Measurements from ENCODE around the gene NRROS. TPM values are rescaled to one million over a fixed set of nuclear protein-coding genes. Genes with fewer than 3 reads are reported as not detected.

NRROS gene
- total RNA-seq, 1 donor = 0.72 TPM

DNA sequence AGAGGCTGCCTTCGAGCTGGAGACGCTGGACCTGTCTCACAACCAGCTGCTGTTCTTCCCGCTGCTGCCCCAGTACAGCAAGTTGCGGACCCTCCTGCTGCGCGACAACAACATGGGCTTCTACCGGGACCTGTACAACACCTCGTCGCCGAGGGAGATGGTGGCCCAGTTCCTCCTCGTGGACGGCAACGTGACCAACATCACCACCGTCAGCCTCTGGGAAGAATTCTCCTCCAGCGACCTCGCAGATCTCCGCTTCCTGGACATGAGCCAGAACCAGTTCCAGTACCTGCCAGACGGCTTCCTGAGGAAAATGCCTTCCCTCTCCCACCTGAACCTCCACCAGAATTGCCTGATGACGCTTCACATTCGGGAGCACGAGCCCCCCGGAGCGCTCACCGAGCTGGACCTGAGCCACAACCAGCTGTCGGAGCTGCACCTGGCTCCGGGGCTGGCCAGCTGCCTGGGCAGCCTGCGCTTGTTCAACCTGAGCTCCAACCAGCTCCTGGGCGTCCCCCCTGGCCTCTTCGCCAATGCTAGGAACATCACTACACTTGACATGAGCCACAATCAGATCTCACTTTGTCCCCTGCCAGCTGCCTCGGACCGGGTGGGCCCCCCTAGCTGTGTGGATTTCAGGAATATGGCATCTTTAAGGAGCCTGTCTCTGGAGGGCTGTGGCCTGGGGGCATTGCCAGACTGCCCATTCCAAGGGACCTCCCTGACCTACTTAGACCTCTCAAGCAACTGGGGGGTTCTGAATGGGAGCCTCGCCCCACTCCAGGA is 21.1 kb downstream of the NRROS start:
- Histone ChIP-seq H3K79me2 (ENCODE audit: insufficient read depth, low read length) (no peaks in the 10 kb centered on the region), H3K9me3 (ENCODE audit: low read depth, low read length) (no peaks in the 10 kb centered on the region), H3K4me1 (ENCODE audit: insufficient read depth, low read length) (peaks cover 3% of the 10 kb centered on the region), H2AFZ (ENCODE audit: low read length) (no peak overlapping the region), H3K36me3 (ENCODE audit: insufficient read depth, low read length) (no peaks in the 10 kb centered on the region), H3K4me2 (ENCODE audit: insufficient read depth, low read length) (no peak overlapping the region), H3K27me3 (ENCODE audit: insufficient read depth, low read length) (peaks cover 4% of the 10 kb centered on the region), H3K4me3 (ENCODE audit: insufficient read depth, low read length) (no peak overlapping the region), H4K20me1 (ENCODE audit: insufficient read depth, low read length) (no peaks in the 10 kb centered on the region), H3K27ac (ENCODE audit: low read depth, low read length) (no peak overlapping the region)
- no peak for DNase-seq (ENCODE audit: insufficient read length, low spot score, missing footprints)
- TF ChIP-seq, protein P1, sequence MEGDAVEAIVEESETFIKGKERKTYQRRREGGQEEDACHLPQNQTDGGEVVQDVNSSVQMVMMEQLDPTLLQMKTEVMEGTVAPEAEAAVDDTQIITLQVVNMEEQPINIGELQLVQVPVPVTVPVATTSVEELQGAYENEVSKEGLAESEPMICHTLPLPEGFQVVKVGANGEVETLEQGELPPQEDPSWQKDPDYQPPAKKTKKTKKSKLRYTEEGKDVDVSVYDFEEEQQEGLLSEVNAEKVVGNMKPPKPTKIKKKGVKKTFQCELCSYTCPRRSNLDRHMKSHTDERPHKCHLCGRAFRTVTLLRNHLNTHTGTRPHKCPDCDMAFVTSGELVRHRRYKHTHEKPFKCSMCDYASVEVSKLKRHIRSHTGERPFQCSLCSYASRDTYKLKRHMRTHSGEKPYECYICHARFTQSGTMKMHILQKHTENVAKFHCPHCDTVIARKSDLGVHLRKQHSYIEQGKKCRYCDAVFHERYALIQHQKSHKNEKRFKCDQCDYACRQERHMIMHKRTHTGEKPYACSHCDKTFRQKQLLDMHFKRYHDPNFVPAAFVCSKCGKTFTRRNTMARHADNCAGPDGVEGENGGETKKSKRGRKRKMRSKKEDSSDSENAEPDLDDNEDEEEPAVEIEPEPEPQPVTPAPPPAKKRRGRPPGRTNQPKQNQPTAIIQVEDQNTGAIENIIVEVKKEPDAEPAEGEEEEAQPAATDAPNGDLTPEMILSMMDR (IDR thresholded peaks at IDR 0.05; ENCODE audit: extremely low read depth, low read depth, low read length) = no peak

DNA sequence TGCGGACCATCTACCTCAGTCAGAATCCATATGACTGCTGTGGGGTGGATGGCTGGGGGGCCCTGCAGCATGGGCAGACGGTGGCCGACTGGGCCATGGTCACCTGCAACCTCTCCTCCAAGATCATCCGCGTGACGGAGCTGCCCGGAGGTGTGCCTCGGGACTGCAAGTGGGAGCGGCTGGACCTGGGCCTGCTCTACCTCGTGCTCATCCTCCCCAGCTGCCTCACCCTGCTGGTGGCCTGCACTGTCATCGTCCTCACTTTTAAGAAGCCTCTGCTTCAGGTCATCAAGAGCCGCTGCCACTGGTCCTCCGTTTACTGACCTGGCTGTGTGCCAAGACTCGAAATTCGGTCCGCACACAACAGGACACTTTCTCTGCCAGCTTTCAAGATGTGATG is 21.9 kb downstream of the NRROS start:
- Histone ChIP-seq H3K79me2 (ENCODE audit: insufficient read depth, low read length) (no peaks in the 10 kb centered on the region), H3K36me3 (ENCODE audit: insufficient read depth, low read length) (no peaks in the 10 kb centered on the region), H3K4me3 (ENCODE audit: insufficient read depth, low read length) (no peak overlapping the region), H2AFZ (ENCODE audit: low read length) (no peak overlapping the region), H3K4me2 (ENCODE audit: insufficient read depth, low read length) (no peak overlapping the region), H3K9me3 (ENCODE audit: low read depth, low read length) (no peaks in the 10 kb centered on the region), H3K27ac (ENCODE audit: low read depth, low read length) (no peak overlapping the region), H4K20me1 (ENCODE audit: insufficient read depth, low read length) (no peaks in the 10 kb centered on the region), H3K4me1 (ENCODE audit: insufficient read depth, low read length) (peaks cover 7% of the 10 kb centered on the region), H3K27me3 (ENCODE audit: insufficient read depth, low read length) (peaks cover 4% of the 10 kb centered on the region)
- TF ChIP-seq, protein P1 (IDR thresholded peaks at IDR 0.05; ENCODE audit: extremely low read depth, low read depth, low read length) = no peak
- DNase-seq (ENCODE audit: insufficient read length, low spot score, missing footprints) = peak; percentile 11

DNA sequence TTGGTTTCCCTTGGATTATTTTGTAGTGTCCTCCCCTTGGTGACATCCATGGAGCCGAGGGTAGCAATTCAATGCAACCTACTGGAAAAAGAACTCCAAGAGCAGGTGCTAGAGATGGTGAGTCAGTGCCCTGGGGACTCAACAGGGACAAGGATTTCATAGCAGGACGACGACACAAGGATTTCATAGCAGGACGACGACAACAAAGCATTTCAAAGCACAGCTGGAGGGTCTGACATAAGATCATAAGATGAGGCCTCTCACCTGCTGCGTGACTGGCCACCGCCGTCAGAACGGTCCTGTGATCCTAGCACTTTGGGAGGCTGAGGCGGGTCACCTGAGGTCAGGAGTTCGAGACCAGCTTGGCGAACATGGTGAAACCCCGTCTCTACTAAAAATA is 22.5 kb downstream of the NRROS start:
- no peaks in the 10 kb centered on the region for H4K20me1 ChIP-seq (ENCODE audit: insufficient read depth, low read length)
- peak; percentile 8 for DNase-seq (ENCODE audit: insufficient read length, low spot score, missing footprints)
- H2AFZ ChIP-seq (ENCODE audit: low read length) = no peak overlapping the region
- peaks cover 4% of the 10 kb centered on the region for H3K27me3 ChIP-seq (ENCODE audit: insufficient read depth, low read length)
- H3K36me3 ChIP-seq (ENCODE audit: insufficient read depth, low read length) = no peaks in the 10 kb centered on the region
- TF ChIP-seq, protein P1 (IDR thresholded peaks at IDR 0.05; ENCODE audit: extremely low read depth, low read depth, low read length) = no peak
- no peak overlapping the region for H3K4me2 ChIP-seq (ENCODE audit: insufficient read depth, low read length)
- peaks cover 8% of the 10 kb centered on the region for H3K4me1 ChIP-seq (ENCODE audit: insufficient read depth, low read length)
- no peak overlapping the region for H3K4me3 ChIP-seq (ENCODE audit: insufficient read depth, low read length)
- no peak overlapping the region for H3K27ac ChIP-seq (ENCODE audit: low read depth, low read length)
- no peaks in the 10 kb centered on the region for H3K9me3 ChIP-seq (ENCODE audit: low read depth, low read length)
- H3K79me2 ChIP-seq (ENCODE audit: insufficient read depth, low read length) = no peaks in the 10 kb centered on the region

DNA sequence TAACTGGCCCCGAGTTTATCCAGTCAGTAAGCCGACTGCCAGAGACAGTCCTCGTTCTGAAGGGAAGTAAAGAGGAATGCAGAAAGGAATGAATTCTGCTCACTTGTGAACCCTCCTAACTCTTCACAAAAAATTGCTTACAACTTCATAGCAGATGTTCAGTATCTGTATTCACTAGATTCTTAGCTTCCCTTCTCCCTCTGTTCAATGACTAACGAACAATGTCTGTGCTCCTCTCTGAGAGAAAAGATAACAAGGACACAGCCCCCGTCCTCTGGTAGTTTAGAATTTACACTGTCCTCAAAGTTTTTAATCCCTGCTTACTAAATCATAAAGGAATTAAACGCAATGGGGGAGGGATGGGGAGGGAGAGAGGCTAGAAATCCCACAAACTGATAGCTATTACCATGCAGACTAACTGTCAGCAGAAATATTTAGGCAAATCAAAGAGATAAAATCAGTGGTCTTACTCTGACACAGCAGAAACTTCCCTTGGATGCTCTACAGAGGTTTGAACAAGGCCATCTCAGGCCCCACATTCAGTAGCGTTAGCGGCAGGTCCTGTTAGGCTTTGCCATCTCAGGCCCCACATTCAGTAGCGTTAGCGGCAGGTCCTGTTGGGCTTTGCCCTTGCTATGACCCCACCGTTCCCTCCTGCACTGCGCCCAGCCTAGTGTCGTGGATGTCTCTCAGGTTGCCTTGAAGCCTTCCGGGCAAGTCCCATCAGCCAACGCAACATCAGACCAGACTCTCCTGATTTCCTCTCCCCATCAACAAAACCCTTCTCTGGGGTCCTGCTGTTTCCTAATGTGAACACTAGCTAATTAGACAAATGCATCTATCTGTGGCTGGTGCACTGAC is 23.4 kb downstream of the NRROS start:
- no peaks in the 10 kb centered on the region for H3K36me3 ChIP-seq (ENCODE audit: insufficient read depth, low read length)
- H3K4me2 ChIP-seq (ENCODE audit: insufficient read depth, low read length) = no peak overlapping the region
- peaks cover 4% of the 10 kb centered on the region for H3K27me3 ChIP-seq (ENCODE audit: insufficient read depth, low read length)
- peaks cover 8% of the 10 kb centered on the region for H3K4me1 ChIP-seq (ENCODE audit: insufficient read depth, low read length)
- DNase-seq (ENCODE audit: insufficient read length, low spot score, missing footprints) = peak; percentile 74
- TF ChIP-seq, protein P1 (IDR thresholded peaks at IDR 0.05; ENCODE audit: extremely low read depth, low read depth, low read length) = no peak
- no peak overlapping the region for H3K27ac ChIP-seq (ENCODE audit: low read depth, low read length)
- H3K4me3 ChIP-seq (ENCODE audit: insufficient read depth, low read length) = no peak overlapping the region
- H2AFZ ChIP-seq (ENCODE audit: low read length) = no peak overlapping the region
- H4K20me1 ChIP-seq (ENCODE audit: insufficient read depth, low read length) = no peaks in the 10 kb centered on the region
- no peaks in the 10 kb centered on the region for H3K9me3 ChIP-seq (ENCODE audit: low read depth, low read length)
- no peaks in the 10 kb centered on the region for H3K79me2 ChIP-seq (ENCODE audit: insufficient read depth, low read length)

Data from osteoblast (primary cell).